Skin epidermis (tissue), 12 donors: ENCODE results near the gene GRB7.
"Not testable (repeated sequence)": the region's sequence is repeated elsewhere in the genome, so short reads cannot be mapped to it uniquely, and the experiment has no call there.

Experiments used
- H3K27ac ChIP-seq, 21 experiments: fragments of 200-600 bp; sonication (generic) in 11 of 21; one replicate each; pipeline ENCODE4 v1.5.0; 2020; ENCODE audit warnings: mild to moderate bottlenecking in 3 of 21, inconsistent platforms in 2 of 21, moderate library complexity in 2 of 21
- H3K4me3 ChIP-seq, 7 experiments: fragments of 200-600 bp; sonication (generic) in 2 of 7; one replicate each; pipeline ENCODE4 v1.5.0; 2020; ENCODE audit warnings: inconsistent platforms in 2 of 7, mild to moderate bottlenecking in 2 of 7, moderate library complexity in 1 of 7

GRB7 gene

GRCh38 chr17:39763051-39763820, 25.5 kb downstream of the GRB7 start:
- no peak overlapping the region for H3K27ac ChIP-seq
- H3K4me3 ChIP-seq: no peak overlapping the region

- H3K4me3 ChIP-seq, H3K27ac ChIP-seq: not testable (repeated sequence)
Measured at GRCh38 chr17:39764171-39764570, 26.4 kb downstream of the GRB7 start.

GRCh38 chr17:39765175-39765574, 27.4 kb downstream of the GRB7 start:
- Histone ChIP-seq H3K27ac (no peak overlapping the region), H3K4me3 (no peak overlapping the region)

GRCh38 chr17:39765766-39766165, 28.0 kb downstream of the GRB7 start:
- Histone ChIP-seq H3K4me3 (no peak overlapping the region), H3K27ac (no peak overlapping the region)

GRCh38 chr17:39767147-39767546, 29.4 kb downstream of the GRB7 start:
- Histone ChIP-seq H3K4me3 (no peak overlapping the region), H3K27ac (peak overlapping the region in 2 of 21 experiments; percentile 54 to 55)

GRCh38 chr17:39769974-39770587, 32.3 kb downstream of the GRB7 start:
- Histone ChIP-seq H3K27ac (peak overlapping the region in 10 of 21 experiments; percentile 8 to 91 (median 50)), H3K4me3 (no peak overlapping the region)

- Histone ChIP-seq H3K4me3 (no peak overlapping the region), H3K27ac (peak overlapping the region in 10 of 21 experiments; percentile 22 to 91 (median 74))
Measured at GRCh38 chr17:39772415-39772814, 34.7 kb downstream of the GRB7 start.

- Histone ChIP-seq H3K27ac (peak overlapping the region in 13 of 21 experiments; percentile 22 to 91 (median 64)), H3K4me3 (no peak overlapping the region)
Measured at GRCh38 chr17:39772987-39773934, 35.5 kb downstream of the GRB7 start.

GRCh38 chr17:39774047-39774446, 36.3 kb downstream of the GRB7 start:
- H3K27ac ChIP-seq: peak overlapping the region in 8 of 21 experiments; percentile 28 to 91 (median 75)
- no peak overlapping the region for H3K4me3 ChIP-seq

GRCh38 chr17:39775031-39775430, 37.3 kb downstream of the GRB7 start:
- Histone ChIP-seq H3K27ac (peak overlapping the region in 8 of 21 experiments; percentile 16 to 91 (median 78)), H3K4me3 (peak overlapping the region in 2 of 7 experiments; percentile 10 to 14)

GRCh38 chr17:39776252-39776651, 38.5 kb downstream of the GRB7 start:
- peak overlapping the region in 14 of 21 experiments; percentile 1 to 91 (median 68) for H3K27ac ChIP-seq
- H3K4me3 ChIP-seq: peak overlapping the region in 5 of 7 experiments; percentile 4 to 25 (median 14)

GRCh38 chr17:39777534-39778365, 40.0 kb downstream of the GRB7 start:
- H3K27ac ChIP-seq: peak overlapping the region in 11 of 21 experiments; percentile 16 to 91 (median 74)
- H3K4me3 ChIP-seq: peak overlapping the region in 6 of 7 experiments; percentile 8 to 25 (median 14)

- peak overlapping the region in 7 of 21 experiments; percentile 7 to 67 (median 42) for H3K27ac ChIP-seq
- H3K4me3 ChIP-seq: no peak overlapping the region
Measured at GRCh38 chr17:39781031-39781860, 43.5 kb downstream of the GRB7 start.

GRCh38 chr17:39781861-39782213, 44.1 kb downstream of the GRB7 start:
- H3K4me3 ChIP-seq: no peak overlapping the region
- H3K27ac ChIP-seq: peak overlapping the region in 8 of 21 experiments; percentile 7 to 67 (median 38)

GRCh38 chr17:39782481-39782880, 44.7 kb downstream of the GRB7 start:
- no peak overlapping the region for H3K4me3 ChIP-seq
- H3K27ac ChIP-seq: peak overlapping the region in 9 of 21 experiments; percentile 9 to 67 (median 36)

GRCh38 chr17:39782980-39783379, 45.2 kb downstream of the GRB7 start:
- H3K27ac ChIP-seq: peak overlapping the region in 7 of 21 experiments; percentile 9 to 67 (median 17)
- H3K4me3 ChIP-seq: no peak overlapping the region

GRCh38 chr17:39787041-39787440, 49.3 kb downstream of the GRB7 start:
- no peak overlapping the region for H3K4me3 ChIP-seq
- H3K27ac ChIP-seq: no peak overlapping the region
